Keratinocyte (primary cell): ENCODE data around the gene MKRN3. TPM values are rescaled to one million over a fixed set of nuclear protein-coding genes. Genes with fewer than 3 reads are reported as not detected.

Experiments used
- DNase-seq: peaks from one replicate; pipeline ENCODE4 v3.0.0-alpha.2; 2011; ENCODE audit warnings: low read depth, missing footprints, low spot score
- FAIRE-seq: peaks from 2 replicates; lab custom pipeline; 2011; peaks lifted over from hg19 to GRCh38; lab: Jason Lieb, UNC
- H2AFZ ChIP-seq: 2 replicates; pipeline ENCODE4 v1.6.0; 2012; ENCODE audit warnings: low read length, control low read depth, inconsistent platforms; ENCODE audit not compliant: control insufficient read depth
- H3K27ac ChIP-seq: 2 replicates; pipeline ENCODE4 v1.5.1; 2011; ENCODE audit warnings: low read length; ENCODE audit not compliant: control insufficient read depth, insufficient read depth
- H3K27me3 ChIP-seq: 3 replicates; pipeline ENCODE4 v1.6.0; 2011; ENCODE audit warnings: low read length; ENCODE audit not compliant: control insufficient read depth, insufficient read depth; ENCODE audit errors: extremely low read depth
- H3K36me3 ChIP-seq, 2 experiments: 2 replicates in 1 of 2; 3 replicates in 1 of 2; pipeline ENCODE4 v1.5.1; 2011; ENCODE audit warnings: low read length in 2 of 2, mild to moderate bottlenecking in 1 of 2; ENCODE audit not compliant: control insufficient read depth in 2 of 2, insufficient read depth in 2 of 2; ENCODE audit errors: extremely low read depth in 1 of 2
- H3K4me1 ChIP-seq: 3 replicates; pipeline ENCODE4 v1.5.1; 2011; ENCODE audit warnings: low read length; ENCODE audit not compliant: control insufficient read depth, insufficient read depth; ENCODE audit errors: extremely low read depth
- H3K4me2 ChIP-seq: 3 replicates; pipeline ENCODE4 v1.6.0; 2011; ENCODE audit warnings: low read depth, low read length; ENCODE audit not compliant: control insufficient read depth, insufficient read depth; ENCODE audit errors: extremely low read depth
- H3K4me3 ChIP-seq, 3 experiments: fragments of 200-600 bp in 1 of 3; sonication (generic) in 1 of 3; 2 replicates in 2 of 3; 3 replicates in 1 of 3; pipeline ENCODE4 v1.5.1; 2011 to 2016; ENCODE audit warnings: low read length in 3 of 3, mild to moderate bottlenecking in 3 of 3, control low read depth in 2 of 3, inconsistent platforms in 1 of 3, low read depth in 1 of 3, mixed read lengths in 1 of 3, mixed run types in 1 of 3, moderate library complexity in 1 of 3; ENCODE audit not compliant: control insufficient read depth in 2 of 3, insufficient read depth in 2 of 3; ENCODE audit errors: extremely low read depth in 1 of 3
- H3K79me2 ChIP-seq: 2 replicates; pipeline ENCODE4 v1.6.0; 2012; ENCODE audit warnings: low read length; ENCODE audit not compliant: control insufficient read depth, insufficient read depth
- H3K9ac ChIP-seq: 3 replicates; pipeline ENCODE4 v1.6.0; 2011; ENCODE audit warnings: low read length; ENCODE audit not compliant: control insufficient read depth, insufficient read depth; ENCODE audit errors: extremely low read depth
- H3K9me1 ChIP-seq: 3 replicates; pipeline ENCODE4 v1.6.0; 2011; ENCODE audit warnings: low read length; ENCODE audit not compliant: control insufficient read depth, insufficient read depth; ENCODE audit errors: extremely low read depth
- H3K9me3 ChIP-seq: 2 replicates; pipeline ENCODE4 v1.5.1; 2012; ENCODE audit warnings: low read depth, low read length; ENCODE audit not compliant: control insufficient read depth
- H4K20me1 ChIP-seq: 3 replicates; pipeline ENCODE4 v1.6.0; 2011; ENCODE audit warnings: low read length; ENCODE audit not compliant: control insufficient read depth, insufficient read depth; ENCODE audit errors: extremely low read depth
- EZH2 ChIP-seq: IDR thresholded peaks from one replicate; pipeline ENCODE4 v1.6.1; 2012; ENCODE audit warnings: inconsistent platforms, mild to moderate bottlenecking, low read length, moderate library complexity
- dilution Hi-C: fragments of 300-500 bp; cut with MboI; formaldehyde crosslinking; loops from one replicate; pipeline ENCODE4 v1.7.0; 2020; ENCODE audit warnings: low sequenced_read_pairs; ENCODE audit not compliant: extremely low pct_ligation_motif_present
- polyA plus RNA-seq, 5 experiments: library from polyadenylated mRNA; depleted of rRNA in 3 of 5; stranded (reverse) in 3 of 5; stranded (forward) in 1 of 5; unstranded in 1 of 5; fragments of >200 nt; gene quantifications; 1 replicate in 1 of 5; 2 replicates in 3 of 5; 3 replicates in 1 of 5; pipeline versions ENCODE4 v1.2.1 to v1.2.3, GENCODE V29; 2011 to 2012; ENCODE audit warnings: missing spikeins in 2 of 5, low read depth in 1 of 5, low replicate concordance in 1 of 5
- TF ChIP-seq, protein P1 (sequence below), 3 experiments: IDR thresholded peaks in 1 of 3; conservative IDR thresholded peaks in 1 of 3; optimal IDR thresholded peaks in 1 of 3; 2 replicates in 2 of 3; 3 replicates in 1 of 3; pipeline versions ENCODE3 to v1.5.1; 2011; ENCODE audit warnings: low read length in 3 of 3, mild to moderate bottlenecking in 3 of 3, moderate library complexity in 2 of 3, control low read depth in 1 of 3, inconsistent platforms in 1 of 3; ENCODE audit not compliant: insufficient read depth in 2 of 3; ENCODE audit errors: extremely low read depth in 1 of 3

Gene MKRN3
- polyA plus RNA-seq, 1 donor (not counting 4 experiments of a cell fraction or from before 2014, with no cell fraction given), result not detected

DNA sequence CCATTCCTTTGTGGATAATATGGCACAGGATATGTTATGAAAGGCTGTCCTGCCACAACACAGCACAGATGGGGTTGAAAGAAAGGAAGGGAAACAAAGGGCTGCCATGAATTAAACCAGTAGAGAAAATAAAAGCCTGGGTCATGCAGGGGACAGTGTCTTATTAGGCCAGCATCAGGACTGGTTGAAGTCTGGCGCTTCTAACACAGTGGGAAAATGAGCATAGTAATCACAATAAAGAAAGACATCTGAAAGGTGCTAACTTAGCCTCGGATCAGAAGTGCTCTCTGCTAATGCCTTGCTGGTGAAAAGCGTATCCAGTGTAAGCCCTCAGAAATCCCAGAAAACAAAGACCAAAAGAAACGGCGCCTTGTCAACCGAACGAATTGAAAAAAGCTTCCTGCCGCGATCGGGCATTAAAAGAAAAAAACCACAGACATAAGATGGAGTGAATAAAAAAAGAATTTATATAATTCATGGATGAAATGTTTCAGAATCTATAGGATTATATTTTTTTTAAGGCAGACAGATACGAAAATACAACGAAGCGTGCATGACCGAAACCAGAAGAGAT lies 566 bp upstream of the MKRN3 start:
- TF ChIP-seq, protein P1, sequence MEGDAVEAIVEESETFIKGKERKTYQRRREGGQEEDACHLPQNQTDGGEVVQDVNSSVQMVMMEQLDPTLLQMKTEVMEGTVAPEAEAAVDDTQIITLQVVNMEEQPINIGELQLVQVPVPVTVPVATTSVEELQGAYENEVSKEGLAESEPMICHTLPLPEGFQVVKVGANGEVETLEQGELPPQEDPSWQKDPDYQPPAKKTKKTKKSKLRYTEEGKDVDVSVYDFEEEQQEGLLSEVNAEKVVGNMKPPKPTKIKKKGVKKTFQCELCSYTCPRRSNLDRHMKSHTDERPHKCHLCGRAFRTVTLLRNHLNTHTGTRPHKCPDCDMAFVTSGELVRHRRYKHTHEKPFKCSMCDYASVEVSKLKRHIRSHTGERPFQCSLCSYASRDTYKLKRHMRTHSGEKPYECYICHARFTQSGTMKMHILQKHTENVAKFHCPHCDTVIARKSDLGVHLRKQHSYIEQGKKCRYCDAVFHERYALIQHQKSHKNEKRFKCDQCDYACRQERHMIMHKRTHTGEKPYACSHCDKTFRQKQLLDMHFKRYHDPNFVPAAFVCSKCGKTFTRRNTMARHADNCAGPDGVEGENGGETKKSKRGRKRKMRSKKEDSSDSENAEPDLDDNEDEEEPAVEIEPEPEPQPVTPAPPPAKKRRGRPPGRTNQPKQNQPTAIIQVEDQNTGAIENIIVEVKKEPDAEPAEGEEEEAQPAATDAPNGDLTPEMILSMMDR (optimal IDR thresholded peaks at IDR 0.05 in 1 of 3, IDR thresholded peaks at IDR 0.05 in 1 of 3, conservative IDR thresholded peaks at IDR 0.05 in 1 of 3; ENCODE audit: extremely low read depth in 1 of 3, insufficient read depth in 2 of 3, low read length in 3 of 3), result no peak
- no peak for TF ChIP-seq EZH2
- no peaks in the 10 kb centered on the region for H4K20me1 ChIP-seq
- no peaks in the 10 kb centered on the region for H3K4me1 ChIP-seq
- H3K27ac ChIP-seq, result no peak overlapping the region
- no peak overlapping the region for H3K9ac ChIP-seq
- dilution Hi-C loops, result no loop called here
- H3K4me2 ChIP-seq, result no peak overlapping the region
- H3K9me1 ChIP-seq, result no peaks in the 10 kb centered on the region
- H3K79me2 ChIP-seq, result no peaks in the 10 kb centered on the region
- H3K4me3 ChIP-seq, result no peak overlapping the region
- no peaks in the 10 kb centered on the region for H3K9me3 ChIP-seq
- FAIRE-seq, result no peak
- H3K27me3 ChIP-seq, result no peaks in the 10 kb centered on the region
- no peak overlapping the region for H2AFZ ChIP-seq
- no peak for DNase-seq
- no peaks in the 10 kb centered on the region for H3K36me3 ChIP-seq

DNA sequence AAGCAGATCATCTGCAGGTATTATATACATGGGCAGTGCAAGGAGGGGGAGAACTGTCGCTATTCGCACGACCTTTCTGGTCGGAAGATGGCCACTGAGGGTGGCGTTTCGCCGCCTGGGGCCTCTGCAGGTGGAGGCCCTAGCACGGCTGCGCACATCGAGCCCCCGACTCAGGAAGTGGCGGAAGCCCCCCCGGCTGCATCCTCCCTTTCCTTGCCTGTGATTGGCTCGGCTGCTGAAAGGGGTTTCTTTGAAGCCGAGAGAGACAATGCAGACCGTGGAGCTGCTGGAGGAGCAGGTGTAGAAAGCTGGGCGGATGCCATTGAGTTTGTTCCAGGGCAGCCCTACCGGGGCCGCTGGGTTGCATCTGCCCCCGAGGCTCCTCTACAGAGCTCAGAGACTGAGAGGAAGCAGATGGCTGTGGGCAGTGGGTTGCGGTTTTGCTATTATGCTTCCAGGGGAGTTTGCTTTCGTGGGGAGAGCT lies 639 bp downstream of the MKRN3 start:
- dilution Hi-C loops, result no loop called here
- Histone ChIP-seq H3K9me3 (no peaks in the 10 kb centered on the region), H3K36me3 (no peaks in the 10 kb centered on the region), H3K4me2 (no peak overlapping the region), H3K9me1 (no peaks in the 10 kb centered on the region), H3K27ac (no peak overlapping the region), H4K20me1 (no peaks in the 10 kb centered on the region), H2AFZ (no peak overlapping the region), H3K27me3 (no peaks in the 10 kb centered on the region), H3K4me3 (no peak overlapping the region), H3K79me2 (no peaks in the 10 kb centered on the region), H3K4me1 (no peaks in the 10 kb centered on the region), H3K9ac (no peak overlapping the region)
- TF ChIP-seq EZH2, result no peak
- TF ChIP-seq, protein P1 (optimal IDR thresholded peaks at IDR 0.05 in 1 of 3, IDR thresholded peaks at IDR 0.05 in 1 of 3, conservative IDR thresholded peaks at IDR 0.05 in 1 of 3; ENCODE audit: extremely low read depth in 1 of 3, insufficient read depth in 2 of 3, low read length in 3 of 3), result no peak
- FAIRE-seq (no peak), DNase-seq (no peak)
